CD4-positive, alpha-beta T cell (primary cell): ENCODE results near the gene GLDC. TPM values are rescaled to one million over a fixed set of nuclear protein-coding genes. Genes with fewer than 3 reads are reported as not detected.

ENCODE experiments used
- ATAC-seq: fragments of 200-7000 bp; cut with Tn5 transposase; one replicate; pipeline ENCODE4 v1.10.0; 2022; ENCODE audit warnings: mild to moderate bottlenecking; ENCODE audit not compliant: poor library complexity
- CTCF ChIA-PET: fragments of 350-600 bp; sonication (Branson Sonifier 250); formaldehyde crosslinking; loops from one replicate; lab custom pipeline; 2021; ENCODE audit warnings: antibody characterized with exemption, inconsistent platforms; lab: Charles Lee
- POLR2A ChIA-PET: fragments of 350-600 bp; sonication (Branson Sonifier 250); formaldehyde crosslinking; loops from one replicate; lab custom pipeline; 2021; ENCODE audit warnings: antibody characterized with exemption, inconsistent platforms; lab: Charles Lee
- DNase-seq, 14 experiments: peaks; one replicate each; pipeline ENCODE4 v3.0.0-alpha.2; 2013 to 2020; ENCODE audit warnings: mixed read lengths in 2 of 14
- H3K27ac ChIP-seq, 2 donors: one replicate each; pipeline versions ENCODE4 v1.5.1 to v1.7.0; 2013; ENCODE audit warnings: low read length in 2 of 2, low read depth in 1 of 2, mild to moderate bottlenecking in 1 of 2
- H3K27me3 ChIP-seq, 2 experiments: 1 replicate in 1 of 2; 2 replicates in 1 of 2; pipeline versions ENCODE4 v1.6.1 to v1.7.0; 2013; ENCODE audit warnings: low read length in 2 of 2, control low read depth in 1 of 2, mild to moderate bottlenecking in 1 of 2, moderate library complexity in 1 of 2; ENCODE audit not compliant: insufficient read depth in 2 of 2, control insufficient read depth in 1 of 2
- H3K36me3 ChIP-seq: one replicate; pipeline ENCODE4 v1.6.1; 2013; ENCODE audit warnings: low read length, control low read depth; ENCODE audit not compliant: insufficient read depth
- H3K4me1 ChIP-seq: one replicate; pipeline ENCODE4 v1.6.1; 2013; ENCODE audit warnings: low read length, control low read depth; ENCODE audit not compliant: insufficient read depth
- H3K4me3 ChIP-seq: one replicate; pipeline ENCODE4 v1.5.1; 2013; ENCODE audit warnings: mild to moderate bottlenecking, low read length, moderate library complexity
- H3K9me3 ChIP-seq, 2 experiments: 1 replicate in 1 of 2; 2 replicates in 1 of 2; pipeline versions ENCODE4 v1.6.1 to v1.7.0; 2013; ENCODE audit warnings: low read length in 2 of 2, mild to moderate bottlenecking in 2 of 2, control low read depth in 1 of 2, moderate library complexity in 1 of 2; ENCODE audit not compliant: control insufficient read depth in 1 of 2, insufficient read depth in 1 of 2
- H3K27ac Mint-ChIP-seq: one replicate; pipeline ENCODE4 v1.8.0; 2020; ENCODE audit warnings: mixed read lengths
- H3K27me3 Mint-ChIP-seq: one replicate; pipeline ENCODE4 v1.8.0; 2021; ENCODE audit warnings: mixed read lengths
- H3K36me3 Mint-ChIP-seq: one replicate; pipeline ENCODE4 v1.8.0; 2021; ENCODE audit warnings: low read depth, mixed read lengths
- H3K4me1 Mint-ChIP-seq: one replicate; pipeline ENCODE4 v1.8.0; 2021; ENCODE audit warnings: low read depth, mixed read lengths
- H3K4me3 Mint-ChIP-seq: one replicate; pipeline ENCODE4 v1.8.0; 2020; ENCODE audit warnings: mild to moderate bottlenecking, mixed read lengths
- H3K9me3 Mint-ChIP-seq: one replicate; pipeline ENCODE4 v1.8.0; 2020; ENCODE audit warnings: mixed read lengths
- CTCF ChIP-seq: fragments of 200-600 bp; IDR thresholded peaks from one replicate; pipeline ENCODE4 v1.8.0; 2022; ENCODE audit warnings: antibody characterized with exemption, mild to moderate bottlenecking
- intact Hi-C, 2 experiments: fragments of 100-400 bp; cut with DNase I in 1 of 2; cut with micrococcal nuclease in 1 of 2; formaldehyde crosslinking; loops; one replicate each; pipeline versions ENCODE4 v1.15.1 to v1.9.0; 2023 to 2025; cut with DNase I, micrococcal nuclease
- total RNA-seq, 174 experiments: library from RNA in 2 of 174; stranded (reverse) in 2 of 174; gene quantifications; one replicate each; pipeline ENCODE4 v1.2.3 and lab custom pipeline; 2021 to 2026

GLDC gene
- total RNA-seq, 2 experiments from 2014 or later: not detected

GRCh38 chr9:6619909-6620308 is 25.6 kb downstream of the GLDC start:
- Mint-ChIP-seq H3K27me3 (peaks cover 24% of the 10 kb centered on the region), H3K9me3 (no peaks in the 10 kb centered on the region), H3K4me3 (no peak overlapping the region), H3K36me3 (no peaks in the 10 kb centered on the region), H3K4me1 (no peaks in the 10 kb centered on the region), H3K27ac (no peak overlapping the region)
- Histone ChIP-seq H3K4me1 (no peaks in the 10 kb centered on the region), H3K36me3 (no peaks in the 10 kb centered on the region), H3K9me3 (no peaks in the 10 kb centered on the region), H3K4me3 (no peak overlapping the region), H3K27ac (no peak overlapping the region), H3K27me3 (no peaks in the 10 kb centered on the region)
- no peak for ATAC-seq
- DNase-seq: no peak
- intact Hi-C loops: no loop called here
- CTCF ChIA-PET: no interaction called here
- POLR2A ChIA-PET: no interaction called here
- no peak for TF ChIP-seq CTCF

- Mint-ChIP-seq H3K27ac (no peak overlapping the region), H3K4me3 (no peak overlapping the region), H3K9me3 (no peaks in the 10 kb centered on the region), H3K27me3 (peaks cover 17% of the 10 kb centered on the region), H3K36me3 (no peaks in the 10 kb centered on the region), H3K4me1 (no peaks in the 10 kb centered on the region)
- no peak for DNase-seq
- POLR2A ChIA-PET: no interaction called here
- Histone ChIP-seq H3K4me3 (no peak overlapping the region), H3K27ac (no peak overlapping the region), H3K36me3 (no peaks in the 10 kb centered on the region), H3K9me3 (no peaks in the 10 kb centered on the region), H3K4me1 (no peaks in the 10 kb centered on the region), H3K27me3 (no peaks in the 10 kb centered on the region)
- CTCF ChIA-PET: no interaction called here
- no peak for TF ChIP-seq CTCF
- intact Hi-C loops: no loop called here
- ATAC-seq: no peak
Observed at GRCh38 chr9:6616951-6617602, 28.5 kb downstream of the GLDC start.

- H3K27ac ChIP-seq: no peak overlapping the region
- POLR2A ChIA-PET: no interaction called here
- H3K9me3 Mint-ChIP-seq: no peaks in the 10 kb centered on the region
- H3K4me1 Mint-ChIP-seq: no peaks in the 10 kb centered on the region
- CTCF ChIA-PET: no interaction called here
- intact Hi-C loops: no loop called here
- no peak for DNase-seq
- no peaks in the 10 kb centered on the region for H3K27me3 ChIP-seq
- no peak overlapping the region for H3K4me3 Mint-ChIP-seq
- no peak overlapping the region for H3K27ac Mint-ChIP-seq
- TF ChIP-seq CTCF: no peak
- ATAC-seq: no peak
- H3K36me3 Mint-ChIP-seq: no peaks in the 10 kb centered on the region
- peaks cover 11% of the 10 kb centered on the region for H3K27me3 Mint-ChIP-seq
- no peak overlapping the region for H3K4me3 ChIP-seq
- no peaks in the 10 kb centered on the region for H3K36me3 ChIP-seq
- H3K9me3 ChIP-seq: no peaks in the 10 kb centered on the region
- no peaks in the 10 kb centered on the region for H3K4me1 ChIP-seq
Observed at GRCh38 chr9:6614489-6614888, 31.0 kb downstream of the GLDC start.
